Neural cell (in vitro differentiated cells): Measurements from ENCODE around the gene C2orf72. TPM values are rescaled to one million over a fixed set of nuclear protein-coding genes. Genes with fewer than 3 reads are reported as not detected.

Source experiments
- H2AFZ ChIP-seq: fragments of 200-600, 300-800 bp; sonication (generic), shearing (Covaris generic); 2 replicates; pipeline ENCODE4 v1.6.0; 2014; ENCODE audit warnings: low read depth, mild to moderate bottlenecking, antibody characterized with exemption, low read length, moderate library complexity
- H3F3A ChIP-seq: fragments of 200-600 bp; shearing (Covaris generic); 2 replicates; pipeline ENCODE4 v1.6.1; 2016; ENCODE audit warnings: mild to moderate bottlenecking, moderate library complexity, mixed read lengths, antibody characterized with exemption, low read length; ENCODE audit not compliant: insufficient read depth, poor library complexity, severe bottlenecking
- H3K27ac ChIP-seq: fragments of 200-600, 300-800 bp; sonication (generic), shearing (Covaris generic); 2 replicates; pipeline ENCODE4 v1.5.1; 2014; ENCODE audit warnings: mild to moderate bottlenecking, low read length, moderate library complexity
- H3K27me3 ChIP-seq: fragments of 300-800, 200-600 bp; sonication (generic), shearing (Covaris generic); 2 replicates; pipeline ENCODE4 v1.6.0; 2014; ENCODE audit warnings: mild to moderate bottlenecking, low read depth, low read length, moderate library complexity; ENCODE audit not compliant: insufficient read depth
- H3K36me3 ChIP-seq: fragments of 300-800, 200-600 bp; sonication (generic), shearing (Covaris generic); 2 replicates; pipeline ENCODE4 v1.5.1; 2014; ENCODE audit warnings: mild to moderate bottlenecking, antibody characterized with exemption, low read length, moderate library complexity; ENCODE audit not compliant: insufficient read depth
- H3K4me2 ChIP-seq: fragments of 300-800, 200-600 bp; sonication (generic), shearing (Covaris generic); 2 replicates; pipeline ENCODE4 v1.6.0; 2014; ENCODE audit warnings: mild to moderate bottlenecking, low read length
- H3K4me3 ChIP-seq: fragments of 300-800, 200-600 bp; sonication (generic), shearing (Covaris generic); 2 replicates; pipeline ENCODE4 v1.5.1; 2014; ENCODE audit warnings: mild to moderate bottlenecking, low read length, moderate library complexity
- H3K79me2 ChIP-seq: fragments of 200-600 bp; shearing (Covaris generic); replicated peaks from 2 replicates; pipeline ENCODE4 v1.6.0; 2014; ENCODE audit warnings: mild to moderate bottlenecking, low read length, moderate library complexity; ENCODE audit not compliant: insufficient read depth
- H3K9ac ChIP-seq: fragments of 300-800, 200-600 bp; sonication (generic), shearing (Covaris generic); 2 replicates; pipeline ENCODE4 v1.6.1; 2016; ENCODE audit warnings: mild to moderate bottlenecking, low read length, mixed read lengths
- H3K9me2 ChIP-seq: fragments of 200-600 bp; shearing (Covaris generic); 2 replicates; pipeline ENCODE4 v1.6.1; 2016; ENCODE audit warnings: mild to moderate bottlenecking, low read length, mixed read lengths; ENCODE audit not compliant: insufficient read depth
- H3K9me3 ChIP-seq: fragments of 200-600, 300-800 bp; sonication (generic), shearing (Covaris generic); 2 replicates; pipeline ENCODE4 v1.6.1; 2016; ENCODE audit warnings: mild to moderate bottlenecking, mixed run types, low read length, moderate library complexity, mixed read lengths
- H4K20me1 ChIP-seq: fragments of 200-600 bp; shearing (Covaris generic); 2 replicates; pipeline ENCODE4 v1.6.1; 2016; ENCODE audit warnings: mild to moderate bottlenecking, mixed run types; ENCODE audit not compliant: insufficient read depth
- TAF1 ChIP-seq: IDR thresholded peaks from 2 replicates; pipeline ENCODE4 v1.6.1; 2012; ENCODE audit warnings: low read depth
- polyA plus RNA-seq: library from polyadenylated mRNA; depleted of rRNA; stranded (reverse); fragments of >200 nt; gene quantifications from 2 replicates; pipeline ENCODE4 v1.2.3, GENCODE V29; 2014
- TF ChIP-seq, protein P1 (sequence below): IDR thresholded peaks from 2 replicates; pipeline ENCODE4 v1.6.1; 2012; ENCODE audit warnings: borderline replicate concordance

Gene C2orf72
- polyA plus RNA-seq, 1 donor from 2014 or later, result 37.7 TPM

DNA sequence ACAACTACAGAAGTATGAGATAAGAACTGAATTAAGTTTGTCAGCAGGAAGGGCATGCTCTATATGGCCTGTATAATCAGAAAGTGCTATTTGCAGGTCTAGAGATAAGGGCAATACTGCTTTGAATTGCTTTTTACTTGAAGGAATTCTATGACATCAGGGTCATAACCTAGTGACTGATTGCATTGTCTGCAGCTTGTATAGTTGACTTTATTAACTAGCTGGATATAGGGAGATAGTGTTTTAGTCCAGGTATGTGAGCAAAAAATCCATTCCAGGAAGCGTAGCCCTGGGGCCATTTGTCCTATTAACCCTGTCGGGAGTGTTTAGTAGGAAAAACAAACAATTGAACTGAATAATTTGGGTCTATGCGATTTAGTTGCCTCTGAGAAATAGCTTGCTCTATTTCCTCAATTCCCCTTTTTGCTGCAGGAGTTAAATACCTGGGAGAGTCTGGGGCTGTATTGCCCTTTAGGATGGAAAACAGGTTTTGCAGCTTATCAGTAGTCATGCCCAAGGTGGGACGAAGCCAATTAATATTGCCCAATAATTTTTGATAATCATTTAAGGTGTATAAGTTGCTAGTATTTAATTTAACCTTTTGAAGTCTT, 57.5 kb downstream of the C2orf72 start:
- Histone ChIP-seq H3K9me3 (peaks cover 5% of the 10 kb centered on the region), H3K9ac (no peak overlapping the region), H3K27ac (no peak overlapping the region), H4K20me1 (no peaks in the 10 kb centered on the region), H3K4me2 (no peak overlapping the region), H3K4me3 (no peak overlapping the region), H2AFZ (no peak overlapping the region), H3F3A (no peaks in the 10 kb centered on the region), H3K27me3 (no peaks in the 10 kb centered on the region), H3K79me2 (no peaks in the 10 kb centered on the region), H3K9me2 (no peaks in the 10 kb centered on the region), H3K36me3 (no peaks in the 10 kb centered on the region)
- TF ChIP-seq, protein P1, sequence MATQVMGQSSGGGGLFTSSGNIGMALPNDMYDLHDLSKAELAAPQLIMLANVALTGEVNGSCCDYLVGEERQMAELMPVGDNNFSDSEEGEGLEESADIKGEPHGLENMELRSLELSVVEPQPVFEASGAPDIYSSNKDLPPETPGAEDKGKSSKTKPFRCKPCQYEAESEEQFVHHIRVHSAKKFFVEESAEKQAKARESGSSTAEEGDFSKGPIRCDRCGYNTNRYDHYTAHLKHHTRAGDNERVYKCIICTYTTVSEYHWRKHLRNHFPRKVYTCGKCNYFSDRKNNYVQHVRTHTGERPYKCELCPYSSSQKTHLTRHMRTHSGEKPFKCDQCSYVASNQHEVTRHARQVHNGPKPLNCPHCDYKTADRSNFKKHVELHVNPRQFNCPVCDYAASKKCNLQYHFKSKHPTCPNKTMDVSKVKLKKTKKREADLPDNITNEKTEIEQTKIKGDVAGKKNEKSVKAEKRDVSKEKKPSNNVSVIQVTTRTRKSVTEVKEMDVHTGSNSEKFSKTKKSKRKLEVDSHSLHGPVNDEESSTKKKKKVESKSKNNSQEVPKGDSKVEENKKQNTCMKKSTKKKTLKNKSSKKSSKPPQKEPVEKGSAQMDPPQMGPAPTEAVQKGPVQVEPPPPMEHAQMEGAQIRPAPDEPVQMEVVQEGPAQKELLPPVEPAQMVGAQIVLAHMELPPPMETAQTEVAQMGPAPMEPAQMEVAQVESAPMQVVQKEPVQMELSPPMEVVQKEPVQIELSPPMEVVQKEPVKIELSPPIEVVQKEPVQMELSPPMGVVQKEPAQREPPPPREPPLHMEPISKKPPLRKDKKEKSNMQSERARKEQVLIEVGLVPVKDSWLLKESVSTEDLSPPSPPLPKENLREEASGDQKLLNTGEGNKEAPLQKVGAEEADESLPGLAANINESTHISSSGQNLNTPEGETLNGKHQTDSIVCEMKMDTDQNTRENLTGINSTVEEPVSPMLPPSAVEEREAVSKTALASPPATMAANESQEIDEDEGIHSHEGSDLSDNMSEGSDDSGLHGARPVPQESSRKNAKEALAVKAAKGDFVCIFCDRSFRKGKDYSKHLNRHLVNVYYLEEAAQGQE, result no peak
- no peak for TF ChIP-seq TAF1

Other genes starting within 250 kb of the C2orf72 start
- 186 and 223 TPM in 2 replicates for gene ITM2C, start 172.6 kb upstream of the C2orf72 start, polyA plus RNA-seq
- not detected in 2 replicates for gene GPR55, start 112.3 kb upstream of the C2orf72 start, polyA plus RNA-seq
- gene SPATA3, start 41.4 kb upstream of the C2orf72 start, polyA plus RNA-seq, result not detected in 2 replicates
- gene PSMD1, start 19.3 kb downstream of the C2orf72 start, polyA plus RNA-seq, result 83.8 and 87.6 TPM in 2 replicates
- 0.64 TPM in 1 of 2 replicates, not detected in the other for gene HTR2B, start 87.5 kb downstream of the C2orf72 start, polyA plus RNA-seq
- gene ARMC9, start 161.1 kb downstream of the C2orf72 start, polyA plus RNA-seq, result 12.5 and 13.9 TPM in 2 replicates